MM.1S (cell line): ENCODE data around the gene TOP2A.

Experiments used
- EZH2 ChIP-seq: fragments of 300-600 bp; sonication (generic); optimal IDR thresholded peaks from 2 replicates; pipeline ENCODE3; 2017; ENCODE audit warnings: low read depth, mild to moderate bottlenecking, antibody characterized with exemption, low read length, mixed read lengths
- TF ChIP-seq, protein P1 (sequence below): fragments of 300-600 bp; sonication (generic); IDR thresholded peaks from 2 replicates; pipeline ENCODE4 v1.5.1; 2016; ENCODE audit warnings: antibody characterized with exemption, low read length, mixed read lengths

DNA sequence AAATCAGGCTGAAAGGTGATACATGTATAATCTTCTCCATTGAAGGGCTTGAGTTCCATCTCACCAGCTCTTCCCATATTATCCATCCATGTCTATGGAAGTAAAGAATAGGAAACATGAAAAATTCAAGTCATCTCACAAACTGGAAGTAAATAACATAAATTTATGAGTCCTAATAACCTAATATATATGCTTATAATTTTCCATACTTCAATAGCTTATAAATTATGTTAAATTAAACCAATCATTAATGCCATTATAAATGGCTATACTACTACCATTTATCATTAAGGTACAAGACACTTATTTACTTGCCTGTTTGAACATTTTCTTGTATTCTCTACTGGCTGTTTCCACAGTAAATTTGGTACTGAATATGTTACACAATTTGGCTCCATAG, 4.8 kb downstream of the TOP2A start:
- TF ChIP-seq EZH2, result no peak
- TF ChIP-seq, protein P1, sequence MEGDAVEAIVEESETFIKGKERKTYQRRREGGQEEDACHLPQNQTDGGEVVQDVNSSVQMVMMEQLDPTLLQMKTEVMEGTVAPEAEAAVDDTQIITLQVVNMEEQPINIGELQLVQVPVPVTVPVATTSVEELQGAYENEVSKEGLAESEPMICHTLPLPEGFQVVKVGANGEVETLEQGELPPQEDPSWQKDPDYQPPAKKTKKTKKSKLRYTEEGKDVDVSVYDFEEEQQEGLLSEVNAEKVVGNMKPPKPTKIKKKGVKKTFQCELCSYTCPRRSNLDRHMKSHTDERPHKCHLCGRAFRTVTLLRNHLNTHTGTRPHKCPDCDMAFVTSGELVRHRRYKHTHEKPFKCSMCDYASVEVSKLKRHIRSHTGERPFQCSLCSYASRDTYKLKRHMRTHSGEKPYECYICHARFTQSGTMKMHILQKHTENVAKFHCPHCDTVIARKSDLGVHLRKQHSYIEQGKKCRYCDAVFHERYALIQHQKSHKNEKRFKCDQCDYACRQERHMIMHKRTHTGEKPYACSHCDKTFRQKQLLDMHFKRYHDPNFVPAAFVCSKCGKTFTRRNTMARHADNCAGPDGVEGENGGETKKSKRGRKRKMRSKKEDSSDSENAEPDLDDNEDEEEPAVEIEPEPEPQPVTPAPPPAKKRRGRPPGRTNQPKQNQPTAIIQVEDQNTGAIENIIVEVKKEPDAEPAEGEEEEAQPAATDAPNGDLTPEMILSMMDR, result no peak
